PC-9 (cell line): ENCODE results near the gene LMBR1.

Source experiments
- EZH2 ChIP-seq: fragments of 200-600 bp; sonication (generic); IDR thresholded peaks from 2 replicates; pipeline ENCODE4 v1.8.0; 2017; ENCODE audit warnings: antibody characterized with exemption, low read depth
- TF ChIP-seq, protein P1 (sequence below): fragments of 200-600 bp; sonication (generic); conservative IDR thresholded peaks from 2 replicates; pipeline ENCODE4 v1.6.1; 2017; ENCODE audit warnings: mixed run types, antibody characterized with exemption, mild to moderate bottlenecking, moderate library complexity

DNA sequence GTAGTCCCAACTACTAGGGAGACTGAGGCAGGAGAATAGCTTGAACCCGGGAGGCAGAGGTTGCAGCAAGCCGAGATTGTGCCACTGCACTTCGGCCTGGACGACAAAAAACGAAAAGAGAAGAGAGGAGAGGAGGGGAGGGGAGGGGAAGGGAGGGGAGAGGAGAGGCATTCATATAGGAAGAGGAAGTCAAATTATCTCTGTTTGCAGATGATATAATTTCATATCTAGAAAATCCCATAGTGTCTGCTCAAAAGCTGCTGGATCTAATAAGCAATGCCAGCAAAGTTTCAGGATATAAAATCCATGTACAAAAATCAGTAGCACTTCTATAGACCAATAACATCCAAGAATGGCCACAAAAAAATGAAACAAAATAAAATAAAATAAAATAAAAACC is 120.3 kb downstream of the LMBR1 start:
- TF ChIP-seq, protein P1, sequence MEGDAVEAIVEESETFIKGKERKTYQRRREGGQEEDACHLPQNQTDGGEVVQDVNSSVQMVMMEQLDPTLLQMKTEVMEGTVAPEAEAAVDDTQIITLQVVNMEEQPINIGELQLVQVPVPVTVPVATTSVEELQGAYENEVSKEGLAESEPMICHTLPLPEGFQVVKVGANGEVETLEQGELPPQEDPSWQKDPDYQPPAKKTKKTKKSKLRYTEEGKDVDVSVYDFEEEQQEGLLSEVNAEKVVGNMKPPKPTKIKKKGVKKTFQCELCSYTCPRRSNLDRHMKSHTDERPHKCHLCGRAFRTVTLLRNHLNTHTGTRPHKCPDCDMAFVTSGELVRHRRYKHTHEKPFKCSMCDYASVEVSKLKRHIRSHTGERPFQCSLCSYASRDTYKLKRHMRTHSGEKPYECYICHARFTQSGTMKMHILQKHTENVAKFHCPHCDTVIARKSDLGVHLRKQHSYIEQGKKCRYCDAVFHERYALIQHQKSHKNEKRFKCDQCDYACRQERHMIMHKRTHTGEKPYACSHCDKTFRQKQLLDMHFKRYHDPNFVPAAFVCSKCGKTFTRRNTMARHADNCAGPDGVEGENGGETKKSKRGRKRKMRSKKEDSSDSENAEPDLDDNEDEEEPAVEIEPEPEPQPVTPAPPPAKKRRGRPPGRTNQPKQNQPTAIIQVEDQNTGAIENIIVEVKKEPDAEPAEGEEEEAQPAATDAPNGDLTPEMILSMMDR = no peak
- TF ChIP-seq EZH2 = no peak
